Muscle layer of duodenum (tissue), 2 donors: ENCODE data around the gene LRP2BP.

Source experiments
- H3K27ac ChIP-seq: one replicate; pipeline ENCODE4 v1.7.0; 2013; ENCODE audit warnings: mild to moderate bottlenecking, low read length
- H3K27me3 ChIP-seq: one replicate; pipeline ENCODE4 v1.7.0; 2013; ENCODE audit warnings: low read depth, mild to moderate bottlenecking, control low read depth, low read length
- H3K36me3 ChIP-seq, 2 donors: one replicate each; pipeline ENCODE4 v1.7.0; 2013; ENCODE audit warnings: low read length in 2 of 2, control low read depth in 1 of 2, mild to moderate bottlenecking in 1 of 2; ENCODE audit not compliant: insufficient read depth in 2 of 2, control insufficient read depth in 1 of 2
- H3K4me1 ChIP-seq, 2 donors: one replicate each; pipeline ENCODE4 v1.7.0; 2013; ENCODE audit warnings: low read length in 2 of 2, mild to moderate bottlenecking in 2 of 2, control low read depth in 1 of 2, moderate library complexity in 1 of 2; ENCODE audit not compliant: insufficient read depth in 2 of 2, control insufficient read depth in 1 of 2
- H3K4me3 ChIP-seq, 2 donors: one replicate each; pipeline ENCODE4 v1.7.0; 2013; ENCODE audit warnings: low read length in 2 of 2, low read depth in 1 of 2, mild to moderate bottlenecking in 1 of 2
- H3K9me3 ChIP-seq, 2 donors: one replicate each; pipeline ENCODE4 v1.7.0; 2013; ENCODE audit warnings: low read length in 2 of 2, control low read depth in 1 of 2, mild to moderate bottlenecking in 1 of 2; ENCODE audit not compliant: control insufficient read depth in 1 of 2
- donor health status: healthy.

LRP2BP gene

DNA sequence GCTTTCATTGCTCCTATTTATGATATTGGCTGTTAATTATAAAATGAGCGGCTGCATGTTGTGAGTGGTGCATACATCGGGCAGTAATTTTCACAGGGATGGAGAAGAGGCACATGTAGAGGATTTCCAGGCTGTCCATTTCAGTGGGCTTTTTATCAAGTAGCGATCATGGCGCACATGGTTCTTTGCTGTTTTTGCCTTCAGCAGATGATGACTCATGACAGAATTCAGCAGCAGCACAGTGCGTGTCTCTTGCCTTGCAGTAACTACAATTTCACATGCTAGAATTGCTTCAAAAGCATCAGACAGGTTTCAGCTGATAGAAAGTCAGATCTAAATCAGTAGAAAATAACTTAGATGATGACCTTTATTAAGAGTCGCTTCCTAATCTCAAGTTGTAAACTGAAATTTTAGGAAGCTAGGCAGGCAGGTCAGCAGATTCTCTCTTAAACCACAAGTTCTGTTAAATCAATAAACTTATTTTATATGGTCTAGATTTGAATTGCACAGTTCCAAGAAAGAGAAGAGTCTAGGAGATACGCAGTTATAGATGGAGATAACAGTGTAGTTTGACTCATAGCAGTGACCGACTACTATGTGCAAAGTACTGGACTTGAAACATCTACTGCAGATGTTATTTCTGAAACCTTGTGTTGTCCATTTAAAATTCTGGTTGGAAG lies 35.8 kb downstream of the LRP2BP start:
- H3K9me3 ChIP-seq: no peaks in the 10 kb centered on the region
- no peaks in the 10 kb centered on the region for H3K27me3 ChIP-seq
- H3K27ac ChIP-seq: no peak overlapping the region
- no peaks in the 10 kb centered on the region for H3K4me1 ChIP-seq
- H3K36me3 ChIP-seq: peaks cover 0 to 6% of the 10 kb centered on the region in 2 donors
- no peak overlapping the region for H3K4me3 ChIP-seq

DNA sequence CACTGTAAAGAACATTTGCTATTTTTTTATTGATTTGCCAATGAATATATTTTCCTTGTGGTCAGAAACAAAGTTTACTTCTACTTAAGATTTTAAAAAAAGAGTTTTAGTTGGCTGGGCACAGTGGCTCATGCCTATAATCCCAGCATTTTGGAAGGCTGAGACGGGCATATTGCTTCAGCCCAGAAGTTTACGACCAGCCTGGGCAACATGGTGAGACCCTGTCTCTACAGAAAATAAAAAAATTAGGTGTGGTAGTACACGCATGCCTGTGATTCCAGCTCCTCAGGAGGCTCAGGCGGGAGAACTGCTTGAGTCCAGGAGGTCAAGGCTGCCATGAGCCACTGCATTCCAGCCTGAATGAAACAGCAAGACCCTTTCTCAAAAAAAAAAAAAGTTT lies 36.8 kb downstream of the LRP2BP start:
- H3K27ac ChIP-seq: no peak overlapping the region
- H3K4me3 ChIP-seq: no peak overlapping the region
- H3K36me3 ChIP-seq: peaks cover 9 to 14% of the 10 kb centered on the region in 2 donors
- H3K9me3 ChIP-seq: no peaks in the 10 kb centered on the region
- H3K27me3 ChIP-seq: no peaks in the 10 kb centered on the region
- H3K4me1 ChIP-seq: no peaks in the 10 kb centered on the region

DNA sequence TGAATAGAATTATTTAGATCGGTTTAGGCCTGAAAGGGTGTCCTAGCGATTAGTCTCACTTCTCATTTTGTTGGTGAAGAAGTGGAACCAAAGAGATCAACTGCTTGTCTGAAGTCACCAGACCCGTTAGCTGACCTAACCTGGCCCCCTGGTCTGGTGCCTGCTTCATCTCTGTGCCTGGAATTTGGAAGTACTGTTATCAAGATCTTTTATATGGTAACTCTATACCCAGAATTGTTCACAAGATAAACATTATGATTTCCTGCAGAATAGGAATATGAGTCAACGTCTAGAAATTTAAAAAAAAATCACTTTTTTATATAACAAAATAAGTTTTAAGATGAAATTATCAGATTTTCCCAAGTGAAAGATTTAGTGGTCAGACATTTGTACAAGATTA lies 37.2 kb downstream of the LRP2BP start:
- no peak overlapping the region for H3K27ac ChIP-seq
- no peaks in the 10 kb centered on the region for H3K9me3 ChIP-seq
- H3K27me3 ChIP-seq: no peaks in the 10 kb centered on the region
- H3K4me3 ChIP-seq: no peak overlapping the region
- H3K36me3 ChIP-seq: peaks cover 10 to 15% of the 10 kb centered on the region in 2 donors
- no peaks in the 10 kb centered on the region for H3K4me1 ChIP-seq

DNA sequence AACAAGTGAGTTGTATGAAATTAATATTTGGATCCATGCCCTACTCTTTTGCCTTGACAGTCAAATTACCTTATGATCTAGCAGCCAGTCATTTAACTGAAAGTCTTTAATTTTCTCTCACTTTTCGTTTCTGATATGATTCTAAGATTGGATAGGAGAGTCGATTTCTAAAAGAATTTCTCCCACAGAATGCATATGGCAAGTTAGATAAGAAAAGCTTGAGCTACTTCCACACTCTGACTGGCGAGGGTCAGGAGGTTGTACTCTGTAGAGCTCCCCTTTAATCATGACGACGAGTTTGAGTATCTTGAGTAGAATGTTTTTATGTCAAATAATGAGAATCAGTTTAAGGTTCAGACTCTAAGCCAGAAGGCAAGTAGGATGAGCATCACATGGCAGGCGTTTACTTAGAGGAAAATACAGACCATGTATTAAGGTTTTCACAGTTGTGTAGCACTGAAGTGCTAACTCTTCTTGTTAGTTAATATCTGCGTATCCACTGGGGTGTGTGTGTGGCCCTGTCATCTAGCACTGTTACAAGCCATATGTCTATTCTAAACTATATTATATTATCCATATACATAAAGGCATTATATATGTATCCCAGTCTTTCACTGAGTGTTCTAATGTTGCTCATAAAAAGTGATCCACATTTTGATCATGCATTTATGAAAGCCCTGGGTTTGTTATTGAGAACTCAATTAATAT lies 37.8 kb downstream of the LRP2BP start:
- no peak overlapping the region for H3K4me3 ChIP-seq
- H3K4me1 ChIP-seq: no peaks in the 10 kb centered on the region
- no peaks in the 10 kb centered on the region for H3K27me3 ChIP-seq
- H3K27ac ChIP-seq: no peak overlapping the region
- peaks cover 10 to 15% of the 10 kb centered on the region in 2 donors for H3K36me3 ChIP-seq
- no peaks in the 10 kb centered on the region for H3K9me3 ChIP-seq

GRCh38 chr4:185357211-185357610 lies 38.5 kb downstream of the LRP2BP start:
- H3K4me3 ChIP-seq: no peak overlapping the region
- no peak overlapping the region for H3K27ac ChIP-seq

GRCh38 chr4:185352741-185353140 lies 43.0 kb downstream of the LRP2BP start:
- peaks cover 17 to 21% of the 10 kb centered on the region in 2 donors for H3K36me3 ChIP-seq
- no peaks in the 10 kb centered on the region for H3K27me3 ChIP-seq
- H3K4me1 ChIP-seq: no peaks in the 10 kb centered on the region
- H3K9me3 ChIP-seq: no peaks in the 10 kb centered on the region
- no peak overlapping the region for H3K27ac ChIP-seq
- no peak overlapping the region for H3K4me3 ChIP-seq

More at GRCh38 chr4:185357211-185357610, 38.5 kb downstream of the LRP2BP start:
- Histone ChIP-seq H3K36me3 (peaks cover 16 to 21% of the 10 kb centered on the region in 2 donors), H3K4me1 (no peaks in the 10 kb centered on the region), H3K27me3 (no peaks in the 10 kb centered on the region), H3K9me3 (no peaks in the 10 kb centered on the region)

DNA sequence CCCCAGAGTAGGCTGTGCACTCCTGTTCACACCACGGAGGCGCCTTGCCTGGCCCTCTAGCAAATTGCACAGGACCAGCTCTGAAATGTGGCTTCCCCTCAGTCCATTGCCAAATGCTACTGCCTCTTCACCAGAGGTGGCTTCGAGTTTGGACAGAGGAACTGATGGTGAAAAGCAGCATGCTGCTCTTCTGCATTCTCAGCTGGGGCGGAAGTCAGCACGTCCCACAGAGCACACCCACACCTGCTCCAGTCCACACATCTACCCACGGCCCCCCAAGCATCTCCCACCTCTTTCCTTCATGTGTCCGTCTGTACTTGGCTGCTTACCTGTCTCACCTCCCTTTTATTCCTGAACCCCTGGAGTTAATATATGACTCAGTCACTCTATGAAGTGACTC lies 43.5 kb downstream of the LRP2BP start:
- H3K27me3 ChIP-seq: no peaks in the 10 kb centered on the region
- H3K36me3 ChIP-seq: peaks cover 17 to 21% of the 10 kb centered on the region in 2 donors
- H3K27ac ChIP-seq: no peak overlapping the region
- H3K9me3 ChIP-seq: no peaks in the 10 kb centered on the region
- no peak overlapping the region for H3K4me3 ChIP-seq
- H3K4me1 ChIP-seq: no peaks in the 10 kb centered on the region

GRCh38 chr4:185351691-185352090 lies 44.0 kb downstream of the LRP2BP start:
- Histone ChIP-seq H3K36me3 (peaks cover 17 to 21% of the 10 kb centered on the region in 2 donors), H3K4me3 (no peak overlapping the region), H3K27me3 (no peaks in the 10 kb centered on the region), H3K4me1 (no peaks in the 10 kb centered on the region), H3K9me3 (no peaks in the 10 kb centered on the region), H3K27ac (no peak overlapping the region)

- no peak overlapping the region for H3K4me3 ChIP-seq
- peaks cover 0 to 8% of the 10 kb centered on the region in 2 donors for H3K4me1 ChIP-seq
- peaks cover 4 to 5% of the 10 kb centered on the region in 2 donors for H3K36me3 ChIP-seq
- no peak overlapping the region for H3K27ac ChIP-seq
- H3K27me3 ChIP-seq: no peaks in the 10 kb centered on the region
- no peaks in the 10 kb centered on the region for H3K9me3 ChIP-seq
Measured at GRCh38 chr4:185346975-185347601, 48.6 kb downstream of the LRP2BP start.

DNA sequence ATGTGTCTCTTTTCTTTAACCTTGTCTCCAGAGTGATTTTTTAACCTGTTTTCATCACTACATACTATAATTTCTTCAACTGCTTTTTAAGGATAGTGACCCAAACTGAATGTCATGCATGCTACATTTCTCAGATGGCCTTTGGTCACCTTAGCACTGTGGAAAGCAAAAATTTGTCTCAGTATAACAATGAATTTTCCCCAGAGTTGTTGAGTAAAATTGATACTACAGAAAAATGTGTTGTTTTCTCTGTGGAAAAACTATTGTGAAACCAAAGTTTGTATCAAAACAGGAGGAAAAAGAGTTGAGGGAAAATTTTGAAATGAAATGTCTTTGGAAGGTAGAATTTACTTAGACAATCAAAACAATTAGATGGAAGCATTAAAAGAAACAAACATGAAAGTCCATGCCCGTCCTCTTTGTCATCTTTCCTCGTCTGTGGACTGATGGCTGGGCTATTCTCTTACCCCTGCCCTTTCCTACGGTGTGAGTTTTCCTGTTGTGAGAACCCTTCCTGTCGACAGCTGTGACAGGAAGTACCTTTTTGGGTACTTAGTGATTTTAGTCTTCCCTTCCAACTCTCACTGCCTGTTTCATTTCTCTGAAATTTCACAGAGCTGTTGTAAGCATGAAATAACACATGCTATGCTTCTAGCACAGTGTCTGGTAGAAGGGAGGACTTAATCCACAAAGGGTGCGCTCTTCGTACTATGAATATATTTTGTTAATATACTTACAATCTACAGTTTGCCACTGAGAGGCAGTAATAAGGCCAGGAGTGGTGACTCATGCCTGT lies 50.8 kb downstream of the LRP2BP start:
- H3K4me1 ChIP-seq: peaks cover 0 to 8% of the 10 kb centered on the region in 2 donors
- H3K27me3 ChIP-seq: no peaks in the 10 kb centered on the region
- H3K36me3 ChIP-seq: peaks cover 4 to 11% of the 10 kb centered on the region in 2 donors
- H3K27ac ChIP-seq: peak overlapping the region; percentile 70
- H3K4me3 ChIP-seq: peak overlapping the region in 1 of 2 donors; percentile 1
- H3K9me3 ChIP-seq: no peaks in the 10 kb centered on the region
